SK-N-SH (cell line): ENCODE measurements around the gene ECM1. TPM values are rescaled to one million over a fixed set of nuclear protein-coding genes. Genes with fewer than 3 reads are reported as not detected.

Source experiments
- CTCF ChIA-PET: fragments of 300-600, 350-600 bp; formaldehyde crosslinking; extraction: SDS; loops from one replicate; lab custom pipeline; 2021; lab: Yijun Ruan, JAX
- POLR2A ChIA-PET: fragments of 350-600 bp; sonication (Branson Sonifier 250); formaldehyde crosslinking; extraction: SDS; loops from one replicate; lab custom pipeline; 2020; ENCODE audit warnings: antibody characterized with exemption, inconsistent platforms; lab: Yijun Ruan, JAX
- DNase-seq: peaks from one replicate; pipeline ENCODE4 v3.0.0; 2012
- H2AFZ ChIP-seq: fragments of 200-600 bp; sonication (generic); 2 replicates; pipeline ENCODE4 v1.8.1; 2016; ENCODE audit warnings: antibody characterized with exemption, mild to moderate bottlenecking, low read depth
- H3F3A ChIP-seq: fragments of 200-600 bp; sonication (generic); replicated peaks from 2 replicates; pipeline ENCODE3; 2016; ENCODE audit warnings: antibody characterized with exemption, mild to moderate bottlenecking; ENCODE audit not compliant: insufficient read depth
- H3K27ac ChIP-seq, 2 experiments: fragments of 200-500 bp in 1 of 2; fragments of 200-600 bp in 1 of 2; sonication (Bioruptor generic) in 1 of 2; sonication (generic), shearing (Covaris generic) in 1 of 2; 2 replicates each; pipeline versions ENCODE4 v1.5.1 to v1.6.1; 2014 to 2016; ENCODE audit warnings: low read depth in 2 of 2, inconsistent platforms in 1 of 2, low read length in 1 of 2, mild to moderate bottlenecking in 1 of 2, mixed read lengths in 1 of 2
- H3K27me3 ChIP-seq: fragments of 200-600 bp; sonication (generic), shearing (Covaris generic); 2 replicates; pipeline ENCODE4 v1.6.1; 2016; ENCODE audit warnings: mixed run types; ENCODE audit not compliant: insufficient read depth
- H3K36me3 ChIP-seq, 2 experiments: fragments of 200-500 bp in 1 of 2; fragments of 200-600 bp in 1 of 2; sonication (Bioruptor generic) in 1 of 2; sonication (generic) in 1 of 2; replicated peaks in 1 of 2; 2 replicates each; pipeline versions ENCODE3 to v1.5.1; 2014 to 2016; ENCODE audit warnings: low read length in 1 of 2, mild to moderate bottlenecking in 1 of 2; ENCODE audit not compliant: insufficient read depth in 2 of 2, control insufficient read depth in 1 of 2
- H3K4me1 ChIP-seq, 2 experiments: fragments of 200-500 bp in 1 of 2; fragments of 200-600 bp in 1 of 2; sonication (Bioruptor generic) in 1 of 2; sonication (generic), shearing (Covaris generic) in 1 of 2; 2 replicates each; pipeline versions ENCODE4 v1.5.1 to v1.6.1; 2014 to 2016; ENCODE audit warnings: low read depth in 1 of 2, low read length in 1 of 2, mixed run types in 1 of 2; ENCODE audit not compliant: insufficient read depth in 2 of 2, control insufficient read depth in 1 of 2
- H3K4me2 ChIP-seq: fragments of 200-600 bp; sonication (generic), shearing (Covaris generic); 2 replicates; pipeline ENCODE4 v1.6.1; 2017; ENCODE audit warnings: mixed run types
- H3K4me3 ChIP-seq, 2 experiments: fragments of 200-500 bp in 1 of 2; fragments of 200-600 bp in 1 of 2; sonication (Bioruptor generic) in 1 of 2; sonication (generic), shearing (Covaris generic) in 1 of 2; 2 replicates each; pipeline versions ENCODE4 v1.5.1 to v1.8.1; 2014 to 2016; ENCODE audit warnings: low read depth in 2 of 2, inconsistent platforms in 1 of 2, low read length in 1 of 2, mild to moderate bottlenecking in 1 of 2, mixed read lengths in 1 of 2, moderate library complexity in 1 of 2
- H3K79me2 ChIP-seq: fragments of 200-600 bp; sonication (generic); 2 replicates; pipeline ENCODE4 v1.8.1; 2017; ENCODE audit warnings: mild to moderate bottlenecking; ENCODE audit not compliant: insufficient read depth
- H3K9ac ChIP-seq: fragments of 200-600 bp; sonication (generic); 2 replicates; pipeline ENCODE4 v1.6.1; 2017; ENCODE audit warnings: mixed run types
- H3K9me2 ChIP-seq: fragments of 200-600 bp; sonication (generic); 2 replicates; pipeline ENCODE4 v1.6.1; 2017; ENCODE audit warnings: mixed run types
- H3K9me3 ChIP-seq: fragments of 200-600 bp; sonication (generic); 2 replicates; pipeline ENCODE4 v1.6.1; 2017; ENCODE audit warnings: mixed run types, mild to moderate bottlenecking, moderate library complexity
- H4K20me1 ChIP-seq: fragments of 200-600 bp; sonication (generic); 2 replicates; pipeline ENCODE4 v1.6.1; 2017; ENCODE audit warnings: mild to moderate bottlenecking, mixed run types; ENCODE audit not compliant: insufficient read depth
- CHD2 ChIP-seq: fragments of 150-350 bp; IDR thresholded peaks from 2 replicates; pipeline ENCODE4 v1.6.1; 2018; ENCODE audit warnings: low read length; ENCODE audit not compliant: partially characterized antibody
- CTCF ChIP-seq: fragments of 200-600 bp; sonication (generic); IDR thresholded peaks from 2 replicates; pipeline ENCODE4 v1.6.1; 2017; ENCODE audit warnings: antibody characterized with exemption, mild to moderate bottlenecking, moderate library complexity
- EP300 ChIP-seq, 2 experiments: IDR thresholded peaks; 2 replicates each; pipeline versions ENCODE4 v1.4.0 to v1.6.1; 2012; ENCODE audit warnings: borderline replicate concordance in 1 of 2, low read depth in 1 of 2, low read length in 1 of 2
- FOSL2 ChIP-seq: IDR thresholded peaks from 2 replicates; pipeline ENCODE4 v1.4.0; 2012; ENCODE audit warnings: low read depth, mild to moderate bottlenecking, moderate library complexity, borderline replicate concordance
- FOXM1 ChIP-seq: IDR thresholded peaks from 2 replicates; pipeline ENCODE4 v1.4.0; 2012; ENCODE audit warnings: low read depth, mild to moderate bottlenecking
- GATA2 ChIP-seq: sonication (generic); formaldehyde crosslinking; IDR thresholded peaks from 2 replicates; pipeline ENCODE4 v1.5.0; 2020; ENCODE audit warnings: mild to moderate bottlenecking, missing genetic modification reagents
- IRF3 ChIP-seq: fragments of 150-350 bp; IDR thresholded peaks from 2 replicates; pipeline ENCODE4 v1.6.1; 2016; ENCODE audit warnings: mild to moderate bottlenecking, low read depth, low read length
- MEF2A ChIP-seq: IDR thresholded peaks from 2 replicates; pipeline ENCODE4 v1.4.0; 2012; ENCODE audit warnings: low read depth, borderline replicate concordance
- NFIC ChIP-seq: IDR thresholded peaks from 2 replicates; pipeline ENCODE4 v1.4.0; 2012; ENCODE audit warnings: borderline replicate concordance
- PBX3 ChIP-seq: IDR thresholded peaks from 2 replicates; pipeline ENCODE4; 2012
- RAD21 ChIP-seq: IDR thresholded peaks from 2 replicates; pipeline ENCODE4 v1.6.1; 2012; ENCODE audit warnings: mild to moderate bottlenecking, low read length
- RCOR1 ChIP-seq: fragments of 150-350 bp; IDR thresholded peaks from 2 replicates; pipeline ENCODE4 v1.6.1; 2017; ENCODE audit warnings: antibody characterized with exemption, low read length
- SMC3 ChIP-seq: IDR thresholded peaks from 2 replicates; pipeline ENCODE4 v1.6.1; 2012; ENCODE audit warnings: low read depth, low read length, improper control_type of control experiment
- TCF12 ChIP-seq: IDR thresholded peaks from 2 replicates; pipeline ENCODE4 v1.4.0; 2012
- TEAD4 ChIP-seq: IDR thresholded peaks from 2 replicates; pipeline ENCODE4 v1.4.0; 2012; ENCODE audit warnings: mild to moderate bottlenecking, borderline replicate concordance; ENCODE audit not compliant: insufficient read depth
- WGBS: methylation state at CpG from one replicate; pipeline ENCODE4 v1.1.6; 2017; ENCODE audit warnings: low lambda C conversion rate; 5-methylcytosine and 5-hydroxymethylcytosine counted together
- polyA plus RNA-seq, 3 experiments: library from polyadenylated mRNA; depleted of rRNA; stranded (reverse); fragments of >200 nt; gene quantifications; 2 replicates each; pipeline ENCODE4 v1.2.3, GENCODE V29; 2012

Gene ECM1
- polyA plus RNA-seq, 1 of the 3 experiments (the other 2 are of a cell fraction): 32.3 TPM

- ChIA-PET POLR2A (interaction anchor here (1.0 kb wide), 1 partner anchor 10 kb away, joined by 3 read pairs; the partner anchor contains the start of gene FALEC), CTCF (interaction anchor here (1.1 to 2.8 kb wide), 2 partner anchors 7 to 36 kb away, joined by 3 to 14 read pairs; no protein-coding TSS in a partner anchor)
- Histone ChIP-seq H3K9ac (no peak overlapping the region), H3K27ac (no peak overlapping the region), H2AFZ (no peak overlapping the region), H4K20me1 (no peaks in the 10 kb centered on the region), H3K79me2 (no peaks in the 10 kb centered on the region), H3K4me2 (no peak overlapping the region), H3K9me2 (no peaks in the 10 kb centered on the region), H3K4me3 (no peak overlapping the region), H3K27me3 (no peaks in the 10 kb centered on the region), H3F3A (peaks cover 10% of the 10 kb centered on the region), H3K4me1 (peaks cover 2 to 5% of the 10 kb centered on the region in 2 experiments; a peak in 1 of 4 replicates), H3K36me3 (no peaks in the 10 kb centered on the region), H3K9me3 (no peaks in the 10 kb centered on the region)
- WGBS: 65% methylated on average over 3 of the region's 3 CpGs
- TF ChIP-seq CTCF (no peak), FOXM1 (no peak), GATA2 (CRISPR knock-in tag) (no peak), RCOR1 (no peak), MEF2A (no peak), TCF12 (no peak), IRF3 (no peak), TEAD4 (no peak), NFIC (no peak), SMC3 (no peak), RAD21 (no peak), FOSL2 (no peak), PBX3 (no peak), EP300 (IDR thresholded peaks at IDR 0.05; ENCODE audit: borderline replicate concordance in 1 of 2, low read depth in 1 of 2, low read length in 1 of 2) (no peak), CHD2 (no peak)
- DNase-seq: no peak
These were observed 17.4 kb downstream of the ECM1 start for GRCh38 chr1:150525348-150525747.
